ENCODE data around the gene KLRK1. TPM values are rescaled to one million over a fixed set of nuclear protein-coding genes. Genes with fewer than 3 reads are reported as not detected.
"Not testable (repeated sequence)": the region's sequence is repeated elsewhere in the genome, so short reads cannot be mapped to it uniquely, and the experiment has no call there.

The KLRK1 gene
- total and polyA plus RNA-seq, 2 of the 4 experiments (the other 2 are of a cell fraction), result not detected

DNA sequence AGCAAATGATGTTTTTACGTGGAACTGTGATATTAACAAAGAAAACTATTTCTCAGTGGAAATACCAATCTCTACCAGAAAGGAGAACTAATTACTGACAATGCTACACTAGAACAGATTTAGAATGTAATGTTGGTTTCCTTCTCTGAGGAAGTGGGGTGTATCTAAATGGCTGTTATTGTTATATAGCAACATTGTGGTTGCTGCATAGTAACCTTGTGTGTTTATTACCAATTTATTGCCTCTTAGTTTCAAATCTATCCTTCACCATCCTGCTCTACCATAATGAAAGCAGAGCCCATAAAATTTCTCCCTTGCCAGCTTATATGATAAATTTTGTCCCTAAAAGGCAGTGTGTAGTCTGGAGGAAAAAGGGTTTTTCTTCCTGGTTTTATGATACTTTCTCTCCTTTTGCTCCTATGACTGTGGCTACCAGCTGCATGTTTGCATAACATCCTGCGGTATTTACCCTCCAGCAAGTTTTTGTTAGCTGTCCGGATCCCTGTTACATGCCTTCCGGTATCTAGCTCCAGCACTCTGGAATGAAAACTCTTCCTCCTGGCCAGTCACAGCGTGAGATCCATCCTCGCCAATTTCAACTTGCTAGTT, 5.7 kb upstream of the KLRK1 start:
- Histone ChIP-seq H3K18ac (ENCODE audit: low read depth, low read length) (no peak overlapping the region), H2AFZ (replicated peaks; ENCODE audit: low read length, poor library complexity) (peak overlapping the region; percentile 78), H3K79me1 (ENCODE audit: low read depth in 1 of 2, low read length in 2 of 2) (no peaks in the 10 kb centered on the region), H3K4me1 (ENCODE audit: control insufficient read depth, insufficient read depth, low read length) (no peaks in the 10 kb centered on the region), H4K91ac (ENCODE audit: insufficient read depth, low read depth, low read length) (no peak overlapping the region), H3K4me3 (ENCODE audit: insufficient read depth, low read depth, low read length) (no peak overlapping the region), H2BK120ac (ENCODE audit: low read depth, low read length) (no peak overlapping the region), H3K27me3 (ENCODE audit: control insufficient read depth, insufficient read depth, low read length) (no peaks in the 10 kb centered on the region; the same call in 1 of the 2 replicates), H3K9me1 (ENCODE audit: insufficient read depth, low read length) (no peaks in the 10 kb centered on the region), H2BK20ac (ENCODE audit: low read depth, low read length) (no peak overlapping the region), H2BK15ac (ENCODE audit: low read depth, low read length) (no peak overlapping the region; the same call in 2 of the 3 replicates), H3K27ac (ENCODE audit: insufficient read depth, low read length) (no peak overlapping the region), H2AK9ac (replicated peaks; ENCODE audit: low read depth, low read length, poor library complexity) (no peak overlapping the region), H3K14ac (replicated peaks; ENCODE audit: low read depth, low read length) (no peak overlapping the region), H4K20me1 (ENCODE audit: insufficient read depth, low read length) (no peaks in the 10 kb centered on the region), H3K4me2 (ENCODE audit: low read depth, low read length) (peak overlapping the region; percentile 10; the same call in 1 of the 2 replicates), H3K36me3 (ENCODE audit: control insufficient read depth, insufficient read depth, low read length) (no peaks in the 10 kb centered on the region), H3K56ac (ENCODE audit: extremely low read depth, insufficient read depth, low read length) (no peak overlapping the region), H2AK5ac (ENCODE audit: low read depth, low read length) (no peak overlapping the region), H4K5ac (ENCODE audit: low read depth, low read length) (no peak overlapping the region), H3K9ac (ENCODE audit: low read depth, low read length) (no peak overlapping the region), H4K8ac (ENCODE audit: low read depth in 2 of 2, low read length in 2 of 2) (peak overlapping the region in 1 of 2 experiments; percentile 4; a peak in 1 of 4 replicates), H3K9me3 (ENCODE audit: control insufficient read depth, insufficient read depth, low read length) (no peaks in the 10 kb centered on the region), H3K4ac (ENCODE audit: low read depth, low read length) (no peak overlapping the region), H2BK5ac (ENCODE audit: low read depth, low read length, poor library complexity, severe bottlenecking) (peak overlapping the region; percentile 12), H3K23ac (ENCODE audit: low read depth, low read length) (no peak overlapping the region)
- 33% methylated on average over 1 of the region's 6 CpGs; no CpG with 5 or more reads in 1 of the 2 experiments for WGBS, 2 experiments (ENCODE audit: extremely low coverage in 2 of 2, insufficient read length in 1 of 2)
- ATAC-seq (ENCODE audit: low read depth) (peak; percentile 94), DNase-seq (peak; percentile 71)
- ChIA-PET POLR2A (ENCODE audit: unreplicated experiment) (no interaction called here), CTCF (no interaction called here)
- BruUV-seq (replicated peaks), result no TSS peak
- dilution Hi-C loops (cut with HindIII; ENCODE audit: low sequenced_read_pairs, unreplicated experiment), result no loop called here
- intact Hi-C loops (cut with micrococcal nuclease), result no loop called here
- in situ Hi-C loops (cut with MboI; ENCODE audit: low sequenced_read_pairs), result no loop called here
- TF ChIP-seq, protein P1, sequence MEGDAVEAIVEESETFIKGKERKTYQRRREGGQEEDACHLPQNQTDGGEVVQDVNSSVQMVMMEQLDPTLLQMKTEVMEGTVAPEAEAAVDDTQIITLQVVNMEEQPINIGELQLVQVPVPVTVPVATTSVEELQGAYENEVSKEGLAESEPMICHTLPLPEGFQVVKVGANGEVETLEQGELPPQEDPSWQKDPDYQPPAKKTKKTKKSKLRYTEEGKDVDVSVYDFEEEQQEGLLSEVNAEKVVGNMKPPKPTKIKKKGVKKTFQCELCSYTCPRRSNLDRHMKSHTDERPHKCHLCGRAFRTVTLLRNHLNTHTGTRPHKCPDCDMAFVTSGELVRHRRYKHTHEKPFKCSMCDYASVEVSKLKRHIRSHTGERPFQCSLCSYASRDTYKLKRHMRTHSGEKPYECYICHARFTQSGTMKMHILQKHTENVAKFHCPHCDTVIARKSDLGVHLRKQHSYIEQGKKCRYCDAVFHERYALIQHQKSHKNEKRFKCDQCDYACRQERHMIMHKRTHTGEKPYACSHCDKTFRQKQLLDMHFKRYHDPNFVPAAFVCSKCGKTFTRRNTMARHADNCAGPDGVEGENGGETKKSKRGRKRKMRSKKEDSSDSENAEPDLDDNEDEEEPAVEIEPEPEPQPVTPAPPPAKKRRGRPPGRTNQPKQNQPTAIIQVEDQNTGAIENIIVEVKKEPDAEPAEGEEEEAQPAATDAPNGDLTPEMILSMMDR (conservative IDR thresholded peaks at IDR 0.05; ENCODE audit: low read depth, low read length), result no peak
- TF ChIP-seq CEBPB (IDR thresholded peaks at IDR 0.05; ENCODE audit: low read depth, low read length), result peak; percentile 66

DNA sequence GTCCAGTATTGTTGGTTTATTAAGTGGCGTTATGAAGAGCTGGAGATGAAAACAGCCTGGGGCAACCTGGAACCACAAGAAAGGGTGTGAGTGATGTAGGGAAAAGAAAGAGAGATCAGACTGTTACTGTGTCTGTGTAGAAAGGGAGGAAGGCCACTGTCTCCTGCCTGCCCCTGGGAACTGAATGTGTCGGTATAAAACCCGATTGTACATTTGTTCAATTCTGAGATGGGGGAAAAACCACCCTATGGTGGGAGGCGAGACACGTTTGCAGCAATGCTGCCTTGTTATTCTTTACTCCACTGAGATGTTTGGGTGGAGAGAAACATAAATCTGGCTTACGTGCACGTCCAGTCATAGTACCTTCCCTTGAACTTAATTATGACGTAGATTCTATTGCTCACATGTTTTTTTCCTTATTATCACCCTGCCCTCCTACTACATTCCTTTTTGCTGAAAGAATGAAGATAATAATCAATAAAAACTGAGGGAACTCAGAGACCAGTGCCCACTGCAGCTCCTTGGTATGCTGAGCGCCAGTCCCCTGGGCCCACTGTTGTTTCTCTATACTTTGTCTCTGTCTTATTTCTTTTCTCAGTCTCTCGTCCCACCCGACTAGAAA, 4.8 kb upstream of the KLRK1 start:
- dilution Hi-C loops (cut with HindIII; ENCODE audit: low sequenced_read_pairs, unreplicated experiment); H3K23ac ChIP-seq (ENCODE audit: low read depth, low read length); H3K18ac ChIP-seq (ENCODE audit: low read depth, low read length); H2BK15ac ChIP-seq (ENCODE audit: low read depth, low read length); H2AK9ac ChIP-seq (replicated peaks; ENCODE audit: low read depth, low read length, poor library complexity); in situ Hi-C loops (cut with MboI; ENCODE audit: low sequenced_read_pairs); H4K91ac ChIP-seq (ENCODE audit: insufficient read depth, low read depth, low read length); intact Hi-C loops (cut with micrococcal nuclease); H2BK20ac ChIP-seq (ENCODE audit: low read depth, low read length); H3K9me1 ChIP-seq (ENCODE audit: insufficient read depth, low read length); H2BK5ac ChIP-seq (ENCODE audit: low read depth, low read length, poor library complexity, severe bottlenecking); H4K20me1 ChIP-seq (ENCODE audit: insufficient read depth, low read length); H3K27ac ChIP-seq (ENCODE audit: insufficient read depth, low read length); H2AK5ac ChIP-seq (ENCODE audit: low read depth, low read length); DNase-seq; H3K9me3 ChIP-seq (ENCODE audit: control insufficient read depth, insufficient read depth, low read length); H3K36me3 ChIP-seq (ENCODE audit: control insufficient read depth, insufficient read depth, low read length); H3K56ac ChIP-seq (ENCODE audit: extremely low read depth, insufficient read depth, low read length); BruUV-seq (replicated peaks); H2BK120ac ChIP-seq (ENCODE audit: low read depth, low read length); ATAC-seq (ENCODE audit: low read depth); H3K4me3 ChIP-seq (ENCODE audit: insufficient read depth, low read depth, low read length); H4K8ac ChIP-seq (ENCODE audit: low read depth in 2 of 2, low read length in 2 of 2); H3K27me3 ChIP-seq (ENCODE audit: control insufficient read depth, insufficient read depth, low read length); H3K14ac ChIP-seq (replicated peaks; ENCODE audit: low read depth, low read length); POLR2A ChIA-PET (ENCODE audit: unreplicated experiment); H3K4me1 ChIP-seq (ENCODE audit: control insufficient read depth, insufficient read depth, low read length); H3K79me1 ChIP-seq (ENCODE audit: low read depth in 1 of 2, low read length in 2 of 2); H3K9ac ChIP-seq (ENCODE audit: low read depth, low read length); H2AFZ ChIP-seq (replicated peaks; ENCODE audit: low read length, poor library complexity); H3K4me2 ChIP-seq (ENCODE audit: low read depth, low read length); H3K4ac ChIP-seq (ENCODE audit: low read depth, low read length); CTCF ChIA-PET: not testable (repeated sequence)
- H4K5ac ChIP-seq (ENCODE audit: low read depth, low read length), result peak overlapping the region; percentile 22; the same call in 1 of the 2 replicates
- 100% methylated on average over 1 of the region's 11 CpGs; no CpG with 5 or more reads in 1 of the 2 experiments for WGBS, 2 experiments (ENCODE audit: extremely low coverage in 2 of 2, insufficient read length in 1 of 2)
